Measurements from ENCODE around the gene TPP1. TPM values are rescaled to one million over a fixed set of nuclear protein-coding genes. Genes with fewer than 3 reads are reported as not detected.

TPP1 gene
- total and polyA plus RNA-seq, 10 of the 15 experiments (the other 5 are each of a cell fraction or from before 2014, with no cell fraction given) = 7.5 to 64.6 (median 38.3) TPM

DNA sequence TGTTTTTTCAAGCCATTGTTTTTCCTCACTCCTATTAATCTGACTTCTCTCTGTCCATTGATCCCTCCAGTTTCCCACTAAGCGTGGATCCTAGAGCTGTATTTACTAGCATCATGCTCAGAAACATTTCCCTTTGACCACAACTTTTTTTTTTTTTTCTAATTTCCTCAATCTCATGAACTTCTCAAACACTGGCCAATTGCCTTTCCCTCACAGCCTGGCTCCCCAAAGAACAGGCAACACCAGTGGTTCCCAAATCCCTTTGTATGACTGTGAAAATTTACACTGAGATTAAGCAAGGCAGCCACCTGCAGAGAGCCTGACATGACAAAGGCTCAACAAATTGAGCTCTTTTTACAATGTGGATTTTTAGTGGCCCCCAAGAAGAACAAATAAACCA lies 1.4 kb upstream of the TPP1 start:
- H2AFZ ChIP-seq (ENCODE audit: control insufficient read depth, low read depth, low read length) = no peak overlapping the region
- no peak overlapping the region for H3K4me3 ChIP-seq
- ChIA-PET SMC1A (ENCODE audit: uncharacterized antibody, unreplicated experiment) (interaction anchor here (0.7 to 1.4 kb wide), 4 partner anchors 16 to 86 kb away, joined by 3 to 4 read pairs (median 4); no protein-coding TSS in a partner anchor), CTCF (interaction anchor here (3.1 kb wide), 1 partner anchor 8 kb away, joined by 13 read pairs; the partner anchor contains the start of gene TAF10), RAD21 (ENCODE audit: unreplicated experiment) (interaction anchor here (4.3 kb wide), 1 partner anchor 17 kb away, joined by 55 read pairs; the partner anchor contains the start of genes ILK and RRP8), POLR2A (interaction anchor here (0.6 to 9.1 kb wide), 3 partner anchors 11 to 107 kb away, joined by 3 to 85 read pairs (median 4); partner anchors contain the start of gene TAF10)
- H3K27me3 ChIP-seq (replicated peaks in 1 of 2; ENCODE audit: control insufficient read depth in 2 of 2, insufficient read depth in 2 of 2, low read length in 1 of 2) = no peaks in the 10 kb centered on the region
- H3K36me3 ChIP-seq (ENCODE audit: control insufficient read depth in 2 of 2, insufficient read depth in 2 of 2, low read length in 1 of 2) = no peaks in the 10 kb centered on the region; a peak in 1 of 4 replicates
- intact Hi-C loops (cut with micrococcal nuclease; ENCODE audit: unreplicated experiment) = no loop called here
- BruUV-seq (replicated peaks) = no TSS peak
- H3K9ac ChIP-seq (ENCODE audit: control insufficient read depth, insufficient read depth, low read length) = no peak overlapping the region
- TF ChIP-seq NFYA (IDR thresholded peaks at IDR 0.05; ENCODE audit: borderline replicate concordance, low read depth, low read length) (no peak), E4F1 (IDR thresholded peaks at IDR 0.05; ENCODE audit: borderline replicate concordance, partially characterized antibody) (no peak), NBN (IDR thresholded peaks at IDR 0.05) (no peak), MTA2 (IDR thresholded peaks at IDR 0.05; ENCODE audit: low read depth) (no peak), RUNX3 (IDR thresholded peaks at IDR 0.05; ENCODE audit: low read length) (no peak)
- TF ChIP-seq, protein P1, sequence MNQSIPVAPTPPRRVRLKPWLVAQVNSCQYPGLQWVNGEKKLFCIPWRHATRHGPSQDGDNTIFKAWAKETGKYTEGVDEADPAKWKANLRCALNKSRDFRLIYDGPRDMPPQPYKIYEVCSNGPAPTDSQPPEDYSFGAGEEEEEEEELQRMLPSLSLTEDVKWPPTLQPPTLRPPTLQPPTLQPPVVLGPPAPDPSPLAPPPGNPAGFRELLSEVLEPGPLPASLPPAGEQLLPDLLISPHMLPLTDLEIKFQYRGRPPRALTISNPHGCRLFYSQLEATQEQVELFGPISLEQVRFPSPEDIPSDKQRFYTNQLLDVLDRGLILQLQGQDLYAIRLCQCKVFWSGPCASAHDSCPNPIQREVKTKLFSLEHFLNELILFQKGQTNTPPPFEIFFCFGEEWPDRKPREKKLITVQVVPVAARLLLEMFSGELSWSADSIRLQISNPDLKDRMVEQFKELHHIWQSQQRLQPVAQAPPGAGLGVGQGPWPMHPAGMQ (IDR thresholded peaks at IDR 0.05; ENCODE audit: borderline replicate concordance) = no peak
- in situ Hi-C loops (cut with MboI) = no loop called here
- peaks cover 12% of the 10 kb centered on the region for H3K79me2 ChIP-seq (ENCODE audit: control insufficient read depth, insufficient read depth, low read length)
- H4K20me1 ChIP-seq (ENCODE audit: control insufficient read depth, insufficient read depth) = no peaks in the 10 kb centered on the region
- peaks cover 5% of the 10 kb centered on the region for H3K4me1 ChIP-seq (ENCODE audit: control insufficient read depth, insufficient read depth, low read length)
- ATAC-seq = no peak
- no peak for FAIRE-seq
- H3K27ac ChIP-seq (ENCODE audit: control insufficient read depth, insufficient read depth) = no peak overlapping the region
- no peaks in the 10 kb centered on the region for H3K9me3 ChIP-seq (replicated peaks; ENCODE audit: control insufficient read depth, insufficient read depth, low read length)
- H3K4me2 ChIP-seq (ENCODE audit: control insufficient read depth, insufficient read depth) = no peak overlapping the region
- DNase-seq (ENCODE audit: low read depth, low spot score) = no peak
- 41% methylated on average over 1 of the region's 1 CpG for WGBS (ENCODE audit: insufficient coverage, insufficient replicate concordance, low lambda C conversion rate, missing lambda C conversion rate)

Data from GM12878 (cell line).